NCI-H524 (cell line): Measurements from ENCODE around the gene MARCKS.
A peak's percentile ranks its signal among the peaks of the same experiment; 100 is the strongest.

Experiments
- DNase-seq, 2 experiments: peaks; one replicate each; lab custom pipeline; 2025; lab: John Stamatoyannopoulos, UW

Gene MARCKS

DNA sequence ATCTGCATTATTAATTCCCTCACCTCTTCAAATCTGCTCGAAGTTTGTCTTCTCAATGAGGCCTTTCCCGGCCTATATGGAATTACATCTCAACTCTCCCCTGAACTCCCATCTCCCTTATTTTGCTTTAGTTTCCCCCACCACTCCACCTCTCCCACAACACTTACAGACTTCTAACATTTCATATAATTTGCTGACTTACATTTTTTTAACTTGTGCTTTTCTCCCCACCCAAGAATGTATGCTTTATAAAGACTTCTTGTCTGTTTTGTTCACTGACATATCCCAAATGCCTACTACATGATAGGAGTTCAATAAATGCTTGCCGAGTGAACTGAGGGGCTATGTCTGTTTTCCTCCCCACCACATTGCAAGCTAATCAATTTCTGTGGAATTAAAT, 3.9 kb upstream of the MARCKS start:
- DNase-seq, result peak in 1 of 2 experiments; percentile 65

- DNase-seq, result peak; percentile 92 to 96
Observed at GRCh38 chr6:113854531-113855499, 2.3 kb upstream of the MARCKS start.

DNA sequence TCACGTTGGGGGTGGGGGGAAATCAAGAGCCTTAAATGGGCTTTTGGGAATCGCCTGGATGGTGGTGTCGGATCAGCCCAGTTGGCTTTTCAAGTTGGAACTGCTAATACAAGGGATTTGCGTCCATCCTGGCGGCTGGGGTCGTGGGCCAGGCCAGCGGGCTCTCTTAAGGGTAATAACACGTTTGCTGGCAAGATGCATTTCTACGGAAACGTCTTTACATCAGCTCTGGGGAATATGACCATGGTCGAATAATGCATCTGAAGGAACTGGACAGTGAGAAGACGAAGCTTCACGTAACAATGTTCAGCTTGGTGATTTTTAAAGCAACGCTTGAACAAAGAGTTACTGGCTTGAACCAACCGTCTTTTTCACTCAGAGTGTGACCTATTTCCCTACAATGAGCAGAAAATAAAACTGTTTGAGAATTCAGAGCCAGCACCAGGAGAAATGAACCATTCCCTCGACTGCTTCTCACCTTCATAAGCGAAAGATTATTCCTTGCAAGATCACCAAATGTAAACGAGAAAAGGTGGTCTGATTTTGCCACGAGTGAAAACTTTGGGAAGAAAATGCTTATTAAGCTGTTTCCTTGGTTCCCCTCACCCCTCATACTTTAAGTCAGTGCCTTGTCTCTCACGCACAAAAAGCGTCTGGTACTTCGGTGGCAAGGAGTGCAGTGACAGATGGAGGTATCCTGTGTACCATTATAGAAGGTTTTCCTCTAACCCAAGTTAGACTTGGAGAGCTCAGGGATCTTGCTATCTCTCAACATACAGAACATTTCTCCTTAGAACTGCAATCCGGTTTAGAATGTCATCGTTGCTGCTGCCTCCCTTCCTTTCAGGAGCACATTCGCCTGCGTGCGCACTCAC, 1.4 kb upstream of the MARCKS start:
- peak; percentile 76 to 85 for DNase-seq

DNA sequence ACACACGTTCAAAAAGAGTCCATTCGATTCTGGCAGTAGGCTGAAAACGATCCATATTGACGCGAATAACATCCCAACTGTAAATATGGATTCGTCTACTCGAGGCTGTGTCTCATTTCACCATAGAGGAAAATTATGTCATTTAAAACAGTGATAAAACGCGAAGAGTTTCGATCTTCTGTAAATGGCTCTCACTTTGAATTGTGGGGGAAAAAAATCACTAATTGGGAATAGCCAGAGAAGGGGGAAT, 845 bp upstream of the MARCKS start:
- no peak for DNase-seq

- DNase-seq, result peak; percentile 63 to 83
Observed at GRCh38 chr6:113857556-113858479, 673 bp downstream of the MARCKS start.

DNA sequence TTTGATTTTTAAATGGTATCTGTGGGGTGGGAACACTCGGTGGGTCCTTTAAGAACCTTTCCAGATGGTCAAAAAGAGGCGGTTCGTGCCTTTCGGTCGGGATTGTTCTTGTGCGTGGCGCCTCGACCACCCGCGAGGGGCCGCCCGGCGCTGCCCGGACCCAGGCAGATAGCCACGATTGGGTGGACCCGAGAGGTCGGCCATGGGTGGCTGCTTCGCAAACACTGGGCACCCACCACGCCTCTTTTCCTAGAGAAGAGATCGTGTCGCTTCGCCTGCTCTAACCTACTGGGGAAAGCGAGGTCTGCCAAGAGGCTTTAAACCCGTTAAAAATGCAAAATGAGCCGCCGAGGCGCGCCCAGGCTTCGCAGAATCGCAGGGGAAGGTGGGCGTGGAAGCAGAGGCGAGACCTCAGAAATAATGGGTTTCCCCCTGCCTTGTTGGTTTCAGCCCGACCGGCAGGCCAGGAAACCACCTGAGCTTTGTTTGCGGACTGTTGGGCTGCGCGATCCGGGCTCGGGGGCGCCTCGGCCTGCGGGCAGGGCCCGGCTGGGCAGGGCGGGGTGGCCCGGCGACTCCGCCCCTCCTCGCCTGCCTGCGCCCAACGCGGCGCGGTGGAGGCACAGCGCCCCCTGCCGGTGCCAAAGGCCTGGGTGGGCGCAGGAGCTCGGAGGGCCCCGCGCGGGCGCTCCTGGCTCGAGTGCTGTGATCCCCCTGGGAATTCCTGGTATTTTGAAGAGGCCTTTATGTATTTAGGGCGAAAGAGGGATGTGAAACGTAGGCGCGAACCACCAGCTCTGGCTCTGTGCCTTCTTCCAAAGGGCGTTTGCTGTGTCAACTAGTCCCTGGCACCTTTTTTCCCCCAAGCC, 1.6 kb downstream of the MARCKS start:
- DNase-seq, result peak; percentile 97 to 98

DNA sequence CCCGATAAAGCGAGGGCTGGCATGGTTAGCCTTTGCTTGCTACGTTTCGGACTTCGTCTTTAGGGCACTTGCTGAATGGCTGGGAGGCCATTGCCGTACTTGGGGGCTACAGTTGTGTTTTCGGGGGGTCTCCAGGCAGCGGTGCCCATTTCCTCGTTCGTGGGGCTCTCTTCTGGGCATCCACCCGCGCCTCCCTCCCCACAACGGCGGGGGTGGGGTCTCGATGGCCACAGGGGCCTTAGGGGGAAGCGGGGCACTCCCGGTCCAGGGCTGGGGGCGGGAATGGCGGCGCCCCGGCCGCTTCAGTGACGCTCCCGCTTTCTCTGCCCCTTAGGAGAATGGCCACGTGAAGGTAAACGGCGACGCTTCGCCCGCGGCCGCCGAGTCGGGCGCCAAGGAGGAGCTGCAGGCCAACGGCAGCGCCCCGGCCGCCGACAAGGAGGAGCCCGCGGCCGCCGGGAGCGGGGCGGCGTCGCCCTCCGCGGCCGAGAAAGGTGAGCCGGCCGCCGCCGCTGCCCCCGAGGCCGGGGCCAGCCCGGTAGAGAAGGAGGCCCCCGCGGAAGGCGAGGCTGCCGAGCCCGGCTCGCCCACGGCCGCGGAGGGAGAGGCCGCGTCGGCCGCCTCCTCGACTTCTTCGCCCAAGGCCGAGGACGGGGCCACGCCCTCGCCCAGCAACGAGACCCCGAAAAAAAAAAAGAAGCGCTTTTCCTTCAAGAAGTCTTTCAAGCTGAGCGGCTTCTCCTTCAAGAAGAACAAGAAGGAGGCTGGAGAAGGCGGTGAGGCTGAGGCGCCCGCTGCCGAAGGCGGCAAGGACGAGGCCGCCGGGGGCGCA, 2.4 kb downstream of the MARCKS start:
- peak in 1 of 2 experiments; percentile 35 for DNase-seq

- peak in 1 of 2 experiments; percentile 16 for DNase-seq
Observed at GRCh38 chr6:113860181-113860955, 3.2 kb downstream of the MARCKS start.

- DNase-seq, result no peak
Observed at GRCh38 chr6:113862112-113862511, 5.0 kb downstream of the MARCKS start.

DNA sequence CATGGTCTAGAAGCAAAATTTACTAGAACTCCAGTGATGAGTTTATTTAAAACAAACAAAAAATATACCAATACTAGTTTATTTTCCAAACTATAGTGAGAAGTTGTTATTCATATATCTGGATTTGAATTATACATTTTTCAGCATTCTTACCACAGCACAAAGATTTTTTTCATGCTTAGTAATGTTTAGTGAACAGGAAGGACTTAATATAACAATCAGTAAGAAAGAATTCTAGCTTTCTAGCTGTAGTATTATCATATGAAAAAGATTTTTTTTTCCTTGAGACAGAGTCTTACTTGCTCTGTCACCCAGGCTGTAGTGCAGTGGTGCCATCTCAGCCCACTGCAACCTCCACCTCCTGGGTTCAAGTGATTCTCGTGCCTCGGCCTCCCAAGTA, 13.8 kb downstream of the MARCKS start:
- no peak for DNase-seq

DNA sequence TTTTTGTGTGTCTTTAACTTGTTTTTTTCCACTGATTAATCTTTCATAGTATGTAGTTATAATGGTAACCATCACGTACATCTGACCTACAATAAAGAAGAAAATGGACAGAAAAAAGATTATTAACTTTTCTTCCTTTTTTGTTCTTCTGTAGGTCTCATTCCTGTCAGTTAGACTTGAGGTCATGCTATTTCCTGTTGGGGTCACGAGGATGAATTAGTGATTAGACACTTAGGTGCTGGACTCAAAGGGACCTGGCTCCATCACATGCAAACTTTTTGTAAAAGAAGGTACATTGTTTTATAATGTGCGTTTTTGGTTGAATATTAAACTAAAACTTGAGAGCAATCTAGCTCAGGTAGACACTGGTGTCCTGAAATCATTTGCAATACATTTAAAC, 14.8 kb downstream of the MARCKS start:
- no peak for DNase-seq

DNA sequence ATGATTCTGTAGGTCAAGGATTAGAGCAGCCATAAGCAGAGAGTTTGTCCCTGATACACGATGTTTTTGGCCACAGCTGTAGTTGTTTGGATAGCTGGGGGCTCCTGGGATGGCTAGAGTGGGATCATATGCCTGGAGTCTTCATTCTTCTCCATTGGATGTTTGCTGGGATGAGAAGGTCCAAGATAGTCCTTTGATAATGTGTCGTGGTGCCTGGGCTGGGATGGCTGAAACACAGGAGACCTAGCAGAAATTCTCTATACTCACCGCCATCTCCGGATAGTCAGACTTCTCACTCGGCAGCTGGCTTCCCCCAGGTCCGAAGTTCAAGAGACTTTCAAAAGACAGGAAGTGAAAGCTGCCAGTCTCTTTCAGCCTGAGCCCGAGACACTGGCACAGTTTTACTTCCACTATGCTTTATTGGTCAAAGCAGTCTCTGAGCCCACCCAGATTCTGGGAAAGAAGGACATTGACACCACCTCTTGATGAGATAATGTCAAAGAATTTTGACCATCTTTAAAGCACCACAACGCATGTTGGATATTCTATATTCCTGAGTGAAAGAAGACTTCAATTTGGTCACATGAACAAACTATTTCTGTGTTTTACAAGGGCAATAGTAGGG, 16.0 kb downstream of the MARCKS start:
- DNase-seq, result no peak

- no peak for DNase-seq
Observed at GRCh38 chr6:113875470-113875869, 18.3 kb downstream of the MARCKS start.

GRCh38 chr6:113876695-113877094, 19.6 kb downstream of the MARCKS start:
- no peak for DNase-seq

DNA sequence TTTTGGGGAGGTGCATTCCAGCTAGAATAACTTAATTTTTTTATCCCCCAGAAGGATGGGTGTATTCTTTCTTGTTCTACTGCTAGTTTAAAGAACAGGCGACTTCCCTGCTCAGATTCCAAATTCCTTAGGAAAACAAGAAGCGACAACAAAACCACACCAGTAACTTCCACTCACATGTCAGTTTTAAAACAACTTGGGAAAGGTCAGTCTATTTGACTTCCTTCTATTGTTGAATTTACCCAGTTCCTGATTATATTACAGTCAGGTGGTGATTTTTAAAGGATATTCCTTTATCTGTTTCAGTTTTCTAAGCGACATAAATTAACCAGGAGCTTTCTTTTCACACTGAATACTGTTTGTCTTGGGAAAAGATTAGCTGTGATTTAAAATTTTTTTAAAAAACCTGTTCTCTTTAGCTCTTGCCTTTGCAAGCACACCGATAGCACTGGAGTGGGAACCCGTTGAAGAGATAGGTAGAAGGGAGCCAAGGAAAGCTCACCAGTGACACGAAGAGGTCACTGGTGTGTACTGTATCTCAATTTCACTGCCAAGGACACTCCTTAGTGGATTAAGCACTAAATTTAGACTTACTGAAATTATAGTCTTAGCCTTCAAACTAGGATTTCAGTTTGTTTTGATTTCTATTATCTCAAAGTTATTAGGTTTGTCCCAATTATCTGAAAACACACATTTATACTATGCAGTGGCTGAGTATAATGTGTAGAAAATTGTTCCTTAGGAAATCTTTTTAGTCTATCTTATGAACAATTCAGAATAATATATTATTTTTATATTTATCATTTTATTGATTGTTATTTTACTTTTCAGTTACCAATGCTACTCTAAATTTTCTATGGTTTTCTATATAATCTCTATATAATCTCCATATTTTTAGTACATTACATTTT, 22.3 kb downstream of the MARCKS start:
- peak; percentile 57 to 81 for DNase-seq

- DNase-seq, result no peak
Observed at GRCh38 chr6:113881478-113881980, 24.4 kb downstream of the MARCKS start.

GRCh38 chr6:113882336-113883022, 25.3 kb downstream of the MARCKS start:
- DNase-seq, result no peak
